H1 (cell line): Measurements from ENCODE around the gene RAB11B. TPM values are rescaled to one million over a fixed set of nuclear protein-coding genes. Genes with fewer than 3 reads are reported as not detected.
A peak's percentile ranks its signal among the peaks of the same experiment; 100 is the strongest.

ENCODE experiments used
- CTCF ChIA-PET: fragments of 300-600 bp; sonication (Branson Sonifier 250); formaldehyde crosslinking; loops from one replicate; lab custom pipeline; 2021; ENCODE audit not compliant: partially characterized antibody; lab: Charles Lee
- POLR2A ChIA-PET: fragments of 300-600 bp; sonication (Branson Sonifier 250); formaldehyde crosslinking; loops from one replicate; lab custom pipeline; 2021; ENCODE audit warnings: inconsistent platforms; ENCODE audit not compliant: partially characterized antibody; lab: Charles Lee
- DNase-seq, 2 experiments: peaks; one replicate each; pipeline versions ENCODE4 v3.0.0 to v3.0.0-alpha.2; 2010 to 2022; ENCODE audit warnings: low spot score in 2 of 2, low read depth in 1 of 2, mixed read lengths in 1 of 2
- FAIRE-seq: peaks from 2 replicates; lab custom pipeline; 2011; peaks lifted over from hg19 to GRCh38; lab: Jason Lieb, UNC
- H2AFZ ChIP-seq: 2 replicates; pipeline ENCODE4 v1.8.1; 2012; ENCODE audit warnings: low read length, inconsistent platforms
- H2AK5ac ChIP-seq: 2 replicates; pipeline ENCODE4 v1.6.1; 2013; ENCODE audit warnings: low read depth, low read length
- H2BK120ac ChIP-seq: replicated peaks from 2 replicates; pipeline ENCODE3; 2013; ENCODE audit warnings: low read depth, low read length, inconsistent platforms
- H2BK12ac ChIP-seq: 2 replicates; pipeline ENCODE4 v1.6.1; 2013; ENCODE audit warnings: low read depth, low read length
- H2BK15ac ChIP-seq: 2 replicates; pipeline ENCODE4 v1.6.1; 2013; ENCODE audit warnings: low read length
- H2BK20ac ChIP-seq: 2 replicates; pipeline ENCODE4 v1.6.1; 2013; ENCODE audit warnings: low read length
- H2BK5ac ChIP-seq: 2 replicates; pipeline ENCODE4 v1.6.1; 2013; ENCODE audit warnings: low read depth, low read length
- H3K14ac ChIP-seq: 2 replicates; pipeline ENCODE4 v1.6.1; 2013; ENCODE audit warnings: inconsistent platforms; ENCODE audit not compliant: insufficient read length
- H3K18ac ChIP-seq: 2 replicates; pipeline ENCODE4 v1.6.1; 2013; ENCODE audit warnings: low read length; ENCODE audit errors: extremely low read depth
- H3K23ac ChIP-seq: 2 replicates; pipeline ENCODE4 v1.6.1; 2013; ENCODE audit warnings: inconsistent platforms; ENCODE audit not compliant: insufficient read length
- H3K23me2 ChIP-seq: 2 replicates; pipeline ENCODE4 v1.6.1; 2013; ENCODE audit warnings: low read depth, low read length
- H3K27ac ChIP-seq: 2 replicates; pipeline ENCODE4 v1.6.1; 2011; ENCODE audit warnings: low read depth, low read length, inconsistent platforms
- H3K27me3 ChIP-seq, 4 experiments: replicated peaks in 1 of 4; 1 replicate in 1 of 4; 2 replicates in 3 of 4; pipeline versions ENCODE4 v1.6.1 to v1.8.1; 2011 to 2013; ENCODE audit warnings: low read length in 3 of 4, mild to moderate bottlenecking in 3 of 4, inconsistent platforms in 2 of 4, mixed read lengths in 2 of 4, moderate library complexity in 1 of 4; ENCODE audit not compliant: control insufficient read depth in 3 of 4, insufficient read depth in 3 of 4; ENCODE audit errors: extremely low read depth in 1 of 4
- H3K36me3 ChIP-seq, 4 experiments: 2 replicates each; pipeline versions ENCODE4 v1.6.1 to v1.8.1; 2011 to 2013; ENCODE audit warnings: mild to moderate bottlenecking in 4 of 4, low read length in 3 of 4, moderate library complexity in 2 of 4, control low read depth in 1 of 4, inconsistent platforms in 1 of 4; ENCODE audit not compliant: insufficient read depth in 4 of 4, control insufficient read depth in 2 of 4
- H3K4ac ChIP-seq: replicated peaks from 2 replicates; pipeline ENCODE3; 2013; ENCODE audit warnings: low read length, low read depth, mixed read lengths, inconsistent platforms; ENCODE audit not compliant: insufficient read length
- H3K4me1 ChIP-seq, 4 experiments: replicated peaks in 1 of 4; 1 replicate in 1 of 4; 2 replicates in 3 of 4; pipeline versions ENCODE4 v1.6.1 to v1.8.1; 2011 to 2013; ENCODE audit warnings: low read length in 3 of 4, inconsistent platforms in 2 of 4, mixed read lengths in 1 of 4; ENCODE audit not compliant: insufficient read depth in 4 of 4, control insufficient read depth in 3 of 4
- H3K4me2 ChIP-seq, 2 experiments: 2 replicates each; pipeline versions ENCODE4 v1.6.1 to v1.8.1; 2011 to 2013; ENCODE audit warnings: low read depth in 2 of 2, low read length in 2 of 2, control low read depth in 1 of 2, inconsistent platforms in 1 of 2, mild to moderate bottlenecking in 1 of 2; ENCODE audit not compliant: insufficient read depth in 1 of 2
- H3K4me3 ChIP-seq, 4 experiments: fragments of 200-600, 300-600 bp in 1 of 4; sonication (generic), shearing (Covaris generic), sonication (Bioruptor Twin) in 1 of 4; 2 replicates each; pipeline versions ENCODE4 v1.5.1 to v1.8.1; 2011 to 2016; ENCODE audit warnings: low read length in 4 of 4, low read depth in 3 of 4, control low read depth in 2 of 4, inconsistent platforms in 2 of 4, mild to moderate bottlenecking in 2 of 4, mixed read lengths in 1 of 4, moderate library complexity in 1 of 4; ENCODE audit not compliant: insufficient read depth in 2 of 4; ENCODE audit errors: extremely low read depth in 1 of 4
- H3K56ac ChIP-seq: replicated peaks from 2 replicates; pipeline ENCODE3; 2013; ENCODE audit warnings: low read depth, mild to moderate bottlenecking, mixed read lengths, low read length, inconsistent platforms; ENCODE audit not compliant: insufficient read length
- H3K79me1 ChIP-seq: 2 replicates; pipeline ENCODE4 v1.6.1; 2013; ENCODE audit warnings: low read depth, low read length, control low read depth
- H3K79me2 ChIP-seq, 2 experiments: 2 replicates each; pipeline versions ENCODE4 v1.6.1 to v1.8.1; 2012 to 2013; ENCODE audit warnings: low read length in 2 of 2, mild to moderate bottlenecking in 2 of 2, inconsistent platforms in 1 of 2; ENCODE audit not compliant: insufficient read depth in 2 of 2, control insufficient read depth in 1 of 2
- H3K9ac ChIP-seq, 4 experiments: replicated peaks in 1 of 4; 1 replicate in 1 of 4; 2 replicates in 3 of 4; pipeline versions ENCODE4 v1.6.1 to v1.8.1; 2011 to 2013; ENCODE audit warnings: low read depth in 3 of 4, low read length in 3 of 4, control low read depth in 2 of 4, mild to moderate bottlenecking in 2 of 4, moderate library complexity in 2 of 4, inconsistent platforms in 1 of 4; ENCODE audit errors: extremely low read depth in 1 of 4
- H3K9me3 ChIP-seq, 2 experiments: 2 replicates each; pipeline versions ENCODE4 v1.6.1 to v1.8.1; 2012 to 2013; ENCODE audit warnings: mild to moderate bottlenecking in 2 of 2, moderate library complexity in 2 of 2, control low read depth in 1 of 2, inconsistent platforms in 1 of 2, low read depth in 1 of 2, low read length in 1 of 2, mixed read lengths in 1 of 2; ENCODE audit not compliant: insufficient read depth in 2 of 2
- H4K20me1 ChIP-seq, 2 experiments: replicated peaks in 1 of 2; 2 replicates each; pipeline versions ENCODE3 to v1.8.1; 2011 to 2013; ENCODE audit warnings: inconsistent platforms in 2 of 2, low read length in 2 of 2, mild to moderate bottlenecking in 1 of 2; ENCODE audit not compliant: insufficient read depth in 2 of 2, control insufficient read depth in 1 of 2
- H4K5ac ChIP-seq: 2 replicates; pipeline ENCODE4 v1.6.1; 2013; ENCODE audit warnings: low read length, low read depth, mixed read lengths, inconsistent platforms; ENCODE audit not compliant: insufficient read length
- H4K8ac ChIP-seq: 2 replicates; pipeline ENCODE4 v1.8.0; 2013; ENCODE audit warnings: mild to moderate bottlenecking, moderate library complexity, low read length, inconsistent platforms; ENCODE audit not compliant: insufficient read depth; ENCODE audit errors: extremely low read depth
- H4K91ac ChIP-seq: replicated peaks from 2 replicates; pipeline ENCODE3; 2013; ENCODE audit warnings: low read length, mixed read lengths, inconsistent platforms; ENCODE audit not compliant: insufficient read length
- E2F6 ChIP-seq: IDR thresholded peaks from 2 replicates; pipeline ENCODE4 v1.6.1; 2012; ENCODE audit warnings: inconsistent platforms
- RNF2 ChIP-seq: fragments of 200-900, 300-1000 bp; sonication (generic); IDR thresholded peaks from 2 replicates; pipeline ENCODE4 v1.7.1; 2016; ENCODE audit warnings: borderline replicate concordance, low read depth, mild to moderate bottlenecking, antibody characterized with exemption, low read length; ENCODE audit not compliant: poor library complexity, severe bottlenecking; ENCODE audit errors: missing control alignments
- TBP ChIP-seq: IDR thresholded peaks from 2 replicates; pipeline ENCODE4 v1.6.1; 2011; ENCODE audit warnings: low read depth, low read length, improper control_type of control experiment
- WGBS, 2 experiments: shearing (Covaris generic) in 1 of 2; methylation state at CpG; one replicate each; pipeline versions ENCODE4 v1.1.6 to v1.1.7; 2013 to 2015; ENCODE audit warnings: low lambda C conversion rate in 2 of 2, mixed read lengths in 2 of 2, inconsistent platforms in 1 of 2, low coverage in 1 of 2, missing lambda C conversion rate in 1 of 2; ENCODE audit not compliant: insufficient replicate concordance in 2 of 2, insufficient coverage in 1 of 2, insufficient read length in 1 of 2; ENCODE audit errors: extremely low coverage in 1 of 2, missing lambda C conversion rate in 1 of 2; 5-methylcytosine and 5-hydroxymethylcytosine counted together
- polyA plus RNA-seq, 7 experiments: library from polyadenylated mRNA; depleted of rRNA in 3 of 7; stranded (reverse) in 5 of 7; unstranded in 2 of 7; fragments of >200 nt in 5 of 7; fragments of 200-250 nt in 2 of 7; gene quantifications; 1 replicate in 5 of 7; 2 replicates in 1 of 7; 4 replicates in 1 of 7; pipeline versions ENCODE4 v1.2.1 to v1.2.3, GENCODE V29; 2011 to 2013; ENCODE audit warnings: missing spikeins in 2 of 7, mixed read lengths in 2 of 7
- total RNA-seq: library from RNA; stranded (reverse); fragmentation: NEBNext Ultra II Directional; extraction: Animal tissue kit (Norgen Biotek cat#: 25700); gene quantifications from 2 replicates; pipeline ENCODE4 v1.2.1, GENCODE V29; 2021

The RAB11B gene
- total and polyA plus RNA-seq, 2 of the 8 experiments (the other 6 are each of a cell fraction or from before 2014, with no cell fraction given), result 50.2 to 85.8 TPM

GRCh38 chr19:8355631-8356402 lies 34.3 kb upstream of the RAB11B start:
- no peak for FAIRE-seq
- POLR2A ChIA-PET, result interaction anchor here (0.8 to 1.3 kb wide), 4 partner anchors 11 to 46 kb away, joined by 3 to 4 read pairs (median 3); partner anchors contain the start of gene RAB11B

More at GRCh38 chr19:8355631-8356402, 34.3 kb upstream of the RAB11B start:
- Histone ChIP-seq H4K91ac (peak overlapping the region; percentile 80), H3K4me2 (no peak overlapping the region), H3K23ac (no peak overlapping the region), H4K5ac (no peak overlapping the region), H2BK5ac (no peak overlapping the region), H2BK12ac (peak overlapping the region; percentile 39; the same call in 1 of the 2 replicates), H2BK20ac (no peak overlapping the region), H4K8ac (no peak overlapping the region), H3K4me1 (peaks cover 0 to 4% (median 2%) of the 10 kb centered on the region in 4 experiments; a peak in 3 of 7 replicates), H3K23me2 (no peaks in the 10 kb centered on the region), H3K4ac (no peak overlapping the region), H3K56ac (no peak overlapping the region), H3K79me2 (no peaks in the 10 kb centered on the region), H2AFZ (no peak overlapping the region), H3K14ac (no peak overlapping the region), H3K79me1 (no peaks in the 10 kb centered on the region), H3K27me3 (no peaks in the 10 kb centered on the region), H2BK120ac (no peak overlapping the region), H2AK5ac (no peak overlapping the region), H3K18ac (no peak overlapping the region), H3K9me3 (no peaks in the 10 kb centered on the region), H3K4me3 (no peak overlapping the region), H3K27ac (no peak overlapping the region), H3K9ac (no peak overlapping the region), H4K20me1 (no peaks in the 10 kb centered on the region), H2BK15ac (no peak overlapping the region), H3K36me3 (no peaks in the 10 kb centered on the region)
- DNase-seq, result no peak
- TF ChIP-seq TBP (no peak), E2F6 (no peak), RNF2 (no peak)
- CTCF ChIA-PET, result interaction anchor here (0.8 to 6.6 kb wide), 21 partner anchors 8 to 223 kb away, joined by 3 to 68 read pairs (median 10); partner anchors contain the start of genes ANGPTL4, KANK3 and MARCHF2
- WGBS, 2 experiments, result 83% methylated on average over 6 of the region's 6 CpGs; no CpG with 5 or more reads in 1 of the 2 experiments
